Karpas-422 (cell line): ENCODE results near the gene NEDD4L. TPM values are rescaled to one million over a fixed set of nuclear protein-coding genes. Genes with fewer than 3 reads are reported as not detected.

Experiments
- DNase-seq: peaks from one replicate; pipeline ENCODE4 v3.0.0-alpha.2; 2015
- H2AFZ ChIP-seq: fragments of 200-600 bp; sonication (generic); 2 replicates; pipeline ENCODE4 v1.6.1; 2014; ENCODE audit warnings: antibody characterized with exemption, low read length, mixed read lengths
- H3K27ac ChIP-seq: fragments of 200-600 bp; sonication (generic); 2 replicates; pipeline ENCODE4 v1.5.1; 2014; ENCODE audit warnings: mild to moderate bottlenecking, low read length, moderate library complexity
- H3K27me3 ChIP-seq: fragments of 200-600 bp; sonication (generic); 2 replicates; pipeline ENCODE4 v1.6.1; 2014; ENCODE audit warnings: low read length, mixed read lengths
- H3K36me3 ChIP-seq: fragments of 200-600 bp; sonication (generic); 2 replicates; pipeline ENCODE4 v1.6.1; 2014; ENCODE audit warnings: low read length, mixed read lengths; ENCODE audit not compliant: insufficient read depth
- H3K4me1 ChIP-seq: fragments of 200-600 bp; sonication (generic); 2 replicates; pipeline ENCODE4 v1.6.1; 2014; ENCODE audit warnings: mild to moderate bottlenecking, low read length, mixed read lengths
- H3K4me2 ChIP-seq: fragments of 200-600 bp; sonication (generic); 2 replicates; pipeline ENCODE4 v1.6.1; 2014; ENCODE audit warnings: low read length, low read depth, mild to moderate bottlenecking; ENCODE audit not compliant: poor library complexity, severe bottlenecking
- H3K4me3 ChIP-seq: fragments of 200-600 bp; sonication (generic); 2 replicates; pipeline ENCODE4 v1.5.1; 2014; ENCODE audit warnings: mild to moderate bottlenecking, antibody characterized with exemption, low read length, mixed read lengths
- H3K79me2 ChIP-seq: fragments of 200-600 bp; sonication (generic); 2 replicates; pipeline ENCODE4 v1.6.1; 2014; ENCODE audit warnings: mild to moderate bottlenecking, low read length, mixed read lengths
- H3K9ac ChIP-seq: fragments of 200-600 bp; sonication (generic); 2 replicates; pipeline ENCODE4 v1.6.0; 2014; ENCODE audit warnings: low read length
- H3K9me2 ChIP-seq: fragments of 200-600 bp; sonication (generic), shearing (Covaris generic); replicated peaks from 2 replicates; pipeline ENCODE4 v1.6.0; 2014; ENCODE audit warnings: mild to moderate bottlenecking, low read length, moderate library complexity; ENCODE audit not compliant: insufficient read depth
- H3K9me3 ChIP-seq: fragments of 300-700, 200-600 bp; sonication (generic); 2 replicates; pipeline ENCODE4 v1.6.1; 2014; ENCODE audit warnings: low read length, mixed read lengths
- H4K20me1 ChIP-seq: fragments of 200-600 bp; sonication (generic); 2 replicates; pipeline ENCODE4 v1.6.1; 2014; ENCODE audit warnings: mild to moderate bottlenecking, antibody characterized with exemption, low read length, low read depth; ENCODE audit not compliant: insufficient read depth
- total RNA-seq: library from RNA; depleted of rRNA; stranded (reverse); fragments of >200 nt; shearing (Covaris generic); gene quantifications from 2 replicates; pipeline ENCODE4 v1.2.3, GENCODE V29; 2014; ENCODE audit warnings: low replicate concordance

Gene NEDD4L
- total RNA-seq, 1 experiment from 2014 or later: 17.1 TPM

DNA sequence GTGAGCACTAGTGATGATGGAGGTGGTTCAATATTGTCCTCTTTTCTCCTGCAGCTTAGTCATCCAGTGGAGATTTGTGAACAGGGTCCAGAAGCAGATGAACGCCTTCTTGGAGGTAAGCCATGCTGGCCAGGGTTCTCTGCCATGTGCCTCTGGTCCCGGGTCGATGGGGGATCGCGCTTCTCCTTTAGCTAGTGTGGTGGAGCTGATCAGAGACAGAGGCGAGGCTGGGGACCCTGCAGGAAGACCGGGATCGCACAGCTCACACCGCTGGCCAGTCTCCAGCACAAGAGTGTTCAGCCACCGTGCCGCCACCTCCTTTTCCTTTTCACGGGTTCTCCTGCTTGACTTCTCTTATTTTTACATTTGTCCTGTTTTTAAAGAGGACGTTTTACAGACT lies 341.4 kb downstream of the NEDD4L start:
- Histone ChIP-seq H3K9me2 (no peaks in the 10 kb centered on the region), H2AFZ (no peak overlapping the region), H3K4me1 (no peaks in the 10 kb centered on the region), H3K27ac (no peak overlapping the region), H3K79me2 (no peaks in the 10 kb centered on the region), H3K36me3 (no peaks in the 10 kb centered on the region), H3K27me3 (no peaks in the 10 kb centered on the region), H3K4me2 (no peak overlapping the region), H3K9me3 (no peaks in the 10 kb centered on the region), H4K20me1 (no peaks in the 10 kb centered on the region), H3K4me3 (no peak overlapping the region), H3K9ac (no peak overlapping the region)
- no peak for DNase-seq

DNA sequence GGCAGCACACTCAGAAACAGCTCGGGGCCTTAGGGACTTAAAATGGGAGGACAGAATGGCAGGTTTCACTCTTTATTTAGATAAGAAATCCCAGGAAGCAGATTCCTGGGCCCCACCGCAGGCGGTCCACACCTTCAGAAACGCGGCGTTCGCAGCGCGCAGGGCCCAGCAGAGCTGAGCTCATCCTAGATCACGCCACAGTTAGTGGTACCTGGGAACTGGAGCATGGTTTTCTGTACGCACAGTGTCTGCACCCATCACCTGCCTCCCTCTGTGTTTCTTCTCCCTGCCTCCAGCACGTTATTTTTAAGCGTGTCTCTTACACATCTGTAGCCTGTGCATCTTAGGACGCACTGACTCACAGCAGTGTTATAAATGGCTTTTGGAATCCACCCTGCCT lies 342.8 kb downstream of the NEDD4L start:
- DNase-seq: no peak
- Histone ChIP-seq H3K4me3 (no peak overlapping the region), H3K9me3 (no peaks in the 10 kb centered on the region), H3K4me2 (no peak overlapping the region), H4K20me1 (no peaks in the 10 kb centered on the region), H3K9me2 (no peaks in the 10 kb centered on the region), H3K4me1 (no peaks in the 10 kb centered on the region), H3K36me3 (no peaks in the 10 kb centered on the region), H3K27ac (no peak overlapping the region), H2AFZ (no peak overlapping the region), H3K79me2 (no peaks in the 10 kb centered on the region), H3K27me3 (no peaks in the 10 kb centered on the region), H3K9ac (no peak overlapping the region)

DNA sequence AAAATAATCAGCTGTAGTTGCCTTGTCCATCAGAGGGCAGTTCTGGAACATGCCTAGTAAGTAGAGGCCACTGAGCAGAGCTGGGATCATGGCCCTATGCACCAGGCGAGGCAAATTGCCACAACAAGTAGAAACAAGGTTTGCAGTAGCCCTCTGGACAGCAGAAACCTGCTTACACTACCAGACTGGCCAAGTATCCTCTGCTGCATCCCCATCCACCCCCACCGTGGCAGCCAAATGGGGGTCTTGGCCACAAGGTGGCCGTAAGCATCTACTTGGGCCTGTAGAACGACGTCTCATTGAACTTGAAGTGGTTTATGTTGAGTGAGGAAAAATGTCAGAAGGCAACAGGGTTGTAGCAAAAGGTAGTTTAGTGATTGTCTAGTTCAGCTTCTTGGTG lies 343.7 kb downstream of the NEDD4L start:
- Histone ChIP-seq H3K9me2 (no peaks in the 10 kb centered on the region), H3K4me3 (no peak overlapping the region), H3K9ac (no peak overlapping the region), H3K4me2 (no peak overlapping the region), H2AFZ (no peak overlapping the region), H3K27ac (no peak overlapping the region), H3K36me3 (no peaks in the 10 kb centered on the region), H3K4me1 (no peaks in the 10 kb centered on the region), H3K9me3 (no peaks in the 10 kb centered on the region), H3K27me3 (no peaks in the 10 kb centered on the region), H3K79me2 (no peaks in the 10 kb centered on the region), H4K20me1 (no peaks in the 10 kb centered on the region)
- DNase-seq: no peak

GRCh38 chr18:58388736-58389135 lies 344.7 kb downstream of the NEDD4L start:
- Histone ChIP-seq H3K27ac (no peak overlapping the region), H4K20me1 (no peaks in the 10 kb centered on the region), H3K4me2 (no peak overlapping the region), H3K27me3 (no peaks in the 10 kb centered on the region), H3K79me2 (no peaks in the 10 kb centered on the region), H3K36me3 (no peaks in the 10 kb centered on the region), H3K9ac (no peak overlapping the region), H2AFZ (no peak overlapping the region), H3K9me2 (no peaks in the 10 kb centered on the region), H3K4me3 (no peak overlapping the region), H3K9me3 (no peaks in the 10 kb centered on the region), H3K4me1 (no peaks in the 10 kb centered on the region)
- DNase-seq: no peak

- H3K9me3 ChIP-seq: no peaks in the 10 kb centered on the region
- H3K4me2 ChIP-seq: no peak overlapping the region
- H2AFZ ChIP-seq: no peak overlapping the region
- no peak overlapping the region for H3K4me3 ChIP-seq
- H3K27me3 ChIP-seq: no peaks in the 10 kb centered on the region
- DNase-seq: no peak
- H3K79me2 ChIP-seq: no peaks in the 10 kb centered on the region
- no peaks in the 10 kb centered on the region for H3K36me3 ChIP-seq
- H3K9ac ChIP-seq: no peak overlapping the region
- no peak overlapping the region for H3K27ac ChIP-seq
- H3K4me1 ChIP-seq: no peaks in the 10 kb centered on the region
- H4K20me1 ChIP-seq: no peaks in the 10 kb centered on the region
- no peaks in the 10 kb centered on the region for H3K9me2 ChIP-seq
Observed at GRCh38 chr18:58389745-58390144, 345.7 kb downstream of the NEDD4L start.

DNA sequence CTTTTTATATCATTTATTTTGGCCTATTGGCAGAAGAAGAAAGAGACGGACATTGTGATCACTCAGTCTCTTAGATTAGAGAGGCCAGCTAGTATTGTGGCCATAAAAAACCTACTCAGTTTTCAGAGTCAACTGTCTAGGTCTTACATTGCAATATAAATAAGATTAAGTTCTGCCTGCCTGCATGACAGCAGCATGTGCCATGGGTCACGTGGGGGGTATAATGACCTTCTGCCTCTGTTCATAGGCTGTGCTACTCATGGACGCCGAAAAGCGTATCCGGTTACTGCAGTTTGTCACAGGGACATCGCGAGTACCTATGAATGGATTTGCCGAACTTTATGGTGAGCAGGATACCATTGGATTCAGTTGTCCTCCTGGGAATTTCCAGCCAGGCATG lies 346.4 kb downstream of the NEDD4L start:
- Histone ChIP-seq H3K4me3 (no peak overlapping the region), H3K4me2 (no peak overlapping the region)

GRCh38 chr18:58391231-58391825 lies 347.3 kb downstream of the NEDD4L start:
- no peak overlapping the region for H3K4me3 ChIP-seq
- no peaks in the 10 kb centered on the region for H3K4me1 ChIP-seq
- H3K9ac ChIP-seq: no peak overlapping the region
- H3K4me2 ChIP-seq: no peak overlapping the region
- H2AFZ ChIP-seq: no peak overlapping the region
- H3K79me2 ChIP-seq: no peaks in the 10 kb centered on the region
- H3K9me3 ChIP-seq: no peaks in the 10 kb centered on the region
- no peak for DNase-seq
- no peak overlapping the region for H3K27ac ChIP-seq
- no peaks in the 10 kb centered on the region for H3K27me3 ChIP-seq
- no peaks in the 10 kb centered on the region for H3K9me2 ChIP-seq
- H3K36me3 ChIP-seq: no peaks in the 10 kb centered on the region
- H4K20me1 ChIP-seq: no peaks in the 10 kb centered on the region

More for the DNA sequence above, 346.4 kb downstream of the NEDD4L start:
- DNase-seq: no peak
- no peaks in the 10 kb centered on the region for H3K9me2 ChIP-seq
- no peaks in the 10 kb centered on the region for H3K79me2 ChIP-seq
- no peaks in the 10 kb centered on the region for H3K36me3 ChIP-seq
- no peaks in the 10 kb centered on the region for H4K20me1 ChIP-seq
- H3K27ac ChIP-seq: no peak overlapping the region
- no peaks in the 10 kb centered on the region for H3K4me1 ChIP-seq
- no peaks in the 10 kb centered on the region for H3K9me3 ChIP-seq
- H3K27me3 ChIP-seq: no peaks in the 10 kb centered on the region
- no peak overlapping the region for H3K9ac ChIP-seq
- H2AFZ ChIP-seq: no peak overlapping the region

- Histone ChIP-seq H3K9me3 (no peaks in the 10 kb centered on the region), H3K9me2 (no peaks in the 10 kb centered on the region), H3K27me3 (no peaks in the 10 kb centered on the region), H3K4me3 (no peak overlapping the region), H3K4me2 (no peak overlapping the region), H3K36me3 (no peaks in the 10 kb centered on the region), H4K20me1 (no peaks in the 10 kb centered on the region), H3K9ac (no peak overlapping the region), H3K79me2 (no peaks in the 10 kb centered on the region), H3K27ac (no peak overlapping the region), H2AFZ (no peak overlapping the region), H3K4me1 (no peaks in the 10 kb centered on the region)
- DNase-seq: no peak
Observed at GRCh38 chr18:58391932-58392323, 347.9 kb downstream of the NEDD4L start.
